ENCODE data around the gene ANKRD44.

ANKRD44 gene

DNA sequence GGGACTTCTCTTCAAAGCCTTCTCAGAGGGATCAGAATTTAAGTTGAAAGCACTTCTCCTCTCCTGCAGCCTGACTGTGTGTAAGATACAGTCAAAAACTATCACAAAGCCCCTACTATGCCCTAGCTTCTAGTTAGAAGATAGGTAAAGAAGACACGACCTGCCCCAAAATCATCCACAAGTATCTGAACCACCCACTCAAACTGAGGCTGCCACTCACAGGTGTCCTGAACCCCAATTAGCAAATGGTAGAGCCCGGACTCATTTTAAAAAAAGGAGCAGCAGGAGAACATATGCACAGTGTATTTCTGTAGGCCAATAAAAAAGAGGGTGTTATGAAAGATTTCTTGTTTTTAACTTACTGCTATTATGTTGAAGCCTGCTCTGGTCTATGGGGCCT, 74.4 kb downstream of the ANKRD44 start:
- DNase-seq = no peak

DNA sequence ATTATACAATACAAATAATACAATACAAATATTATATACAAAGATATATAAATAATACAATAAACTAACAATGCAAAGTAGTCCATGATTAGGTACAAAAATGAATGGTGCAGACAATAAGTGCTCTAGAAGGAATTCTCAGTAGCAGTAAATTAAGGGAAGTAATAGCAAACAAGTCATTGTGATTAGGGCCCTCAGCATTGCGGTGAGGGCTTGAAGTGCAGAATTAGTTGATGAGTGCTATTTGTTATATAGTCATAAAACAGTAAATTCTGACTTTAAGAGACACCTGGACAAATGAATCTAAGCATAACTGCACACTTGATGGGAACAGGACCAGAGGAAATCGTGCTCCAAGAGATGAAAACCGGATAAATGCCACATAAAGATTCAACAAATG, 74.9 kb downstream of the ANKRD44 start:
- no peak for DNase-seq

DNA sequence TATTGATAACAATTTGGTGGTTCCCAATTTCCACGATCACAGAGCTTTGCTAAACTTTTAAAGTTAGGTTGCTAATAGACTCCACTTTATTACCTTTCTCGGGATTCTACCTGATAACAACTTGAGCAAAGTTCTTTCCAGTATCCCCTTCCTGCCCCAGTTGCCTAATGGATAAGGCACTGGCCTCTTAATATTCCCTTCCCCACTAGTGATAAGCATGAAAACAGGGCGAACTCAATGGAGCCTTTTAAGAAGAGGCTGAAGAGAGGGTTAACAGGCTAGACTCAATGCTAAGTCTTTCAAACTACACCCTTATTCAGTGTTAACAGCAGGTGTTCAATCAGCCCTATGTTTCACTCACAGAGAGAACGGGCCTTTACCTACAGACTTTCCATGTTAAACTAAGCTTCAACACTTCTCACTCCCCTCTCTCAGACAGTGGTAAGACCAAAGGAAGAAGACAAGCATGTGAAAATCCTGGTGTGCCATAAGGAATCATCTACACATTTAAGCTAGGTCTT, 75.8 kb downstream of the ANKRD44 start:
- no peak for DNase-seq

DNA sequence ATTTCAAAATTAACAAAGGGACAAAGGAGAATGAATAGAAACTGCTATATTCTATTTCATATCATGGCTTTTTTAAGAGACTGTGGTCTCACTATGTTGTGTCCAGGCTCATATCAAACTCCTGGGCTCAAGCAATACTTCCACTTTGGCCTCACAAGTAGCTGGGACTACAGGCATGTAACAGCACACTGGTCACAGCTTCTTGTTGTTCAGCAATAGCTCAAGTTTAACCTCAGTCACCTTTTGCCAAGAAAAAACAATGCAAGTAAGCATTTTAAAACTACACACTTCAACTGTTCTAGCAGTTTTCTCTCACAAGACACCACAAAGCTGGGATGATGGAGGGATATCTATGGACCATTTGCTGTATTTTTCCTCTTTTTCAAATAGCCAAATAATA, 77.1 kb downstream of the ANKRD44 start:
- DNase-seq = no peak

- DNase-seq = no peak
Measured at GRCh38 chr2:197232010-197232409, 78.6 kb downstream of the ANKRD44 start.

GRCh38 chr2:197229509-197230443, 80.8 kb downstream of the ANKRD44 start:
- no peak for DNase-seq

DNA sequence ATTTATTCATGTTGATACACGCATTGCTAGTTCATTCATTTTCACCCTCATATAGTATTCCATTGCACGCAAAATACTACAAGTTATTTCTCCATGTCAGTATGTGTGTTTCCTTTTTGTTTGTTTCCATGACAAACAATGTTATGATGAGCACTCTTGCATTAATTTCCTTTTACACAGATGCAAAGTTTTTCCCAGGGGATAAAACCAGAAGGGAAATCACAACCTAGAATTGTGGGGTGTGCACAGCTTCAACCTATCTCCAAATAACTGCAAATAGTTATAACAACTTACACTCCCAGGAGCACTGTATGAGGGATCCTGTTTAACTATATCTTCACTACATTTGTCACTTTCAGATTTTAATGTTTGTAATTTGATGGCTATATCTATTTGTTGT, 87.1 kb downstream of the ANKRD44 start:
- DNase-seq = no peak

DNA sequence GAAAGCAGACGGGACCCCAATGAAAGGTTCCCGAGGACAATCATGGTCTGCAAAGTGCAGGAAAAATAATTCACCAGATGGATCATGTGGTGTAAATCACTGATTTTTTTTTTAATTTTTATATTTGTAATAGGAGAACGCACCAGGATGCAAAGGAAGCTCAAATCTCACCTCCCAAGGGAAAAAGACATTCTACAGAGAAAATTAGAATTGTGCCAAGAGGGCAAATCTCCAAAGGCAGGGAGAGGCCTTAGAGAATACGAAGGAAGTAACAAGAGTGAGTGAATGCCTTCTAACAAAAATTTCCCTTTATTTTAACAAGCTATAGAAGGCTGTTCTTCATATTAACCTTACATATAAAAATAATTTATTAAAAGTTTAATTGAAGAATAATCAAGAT, 90.9 kb downstream of the ANKRD44 start:
- DNase-seq = no peak

DNA sequence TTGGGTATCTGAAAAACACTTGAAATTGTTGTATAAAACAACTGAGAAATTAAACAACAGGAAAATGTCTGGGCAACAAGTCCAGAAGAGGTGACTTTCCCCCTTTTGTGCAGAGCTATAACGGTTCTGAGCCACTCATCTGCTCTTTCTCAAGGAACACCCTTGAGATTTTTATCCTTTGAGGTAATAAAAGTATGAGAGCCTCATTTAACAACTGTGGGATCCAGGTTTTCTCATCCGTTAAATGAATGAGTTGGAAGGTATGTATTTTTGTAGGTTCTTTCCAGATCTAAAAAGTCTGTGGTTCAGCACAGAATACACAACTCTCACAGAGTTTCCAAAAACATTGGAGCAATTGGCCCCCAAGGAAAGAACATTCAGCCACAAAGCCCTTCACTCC, 93.0 kb downstream of the ANKRD44 start:
- DNase-seq = no peak

GRCh38 chr2:197216361-197216979, 94.1 kb downstream of the ANKRD44 start:
- no peak for DNase-seq

DNA sequence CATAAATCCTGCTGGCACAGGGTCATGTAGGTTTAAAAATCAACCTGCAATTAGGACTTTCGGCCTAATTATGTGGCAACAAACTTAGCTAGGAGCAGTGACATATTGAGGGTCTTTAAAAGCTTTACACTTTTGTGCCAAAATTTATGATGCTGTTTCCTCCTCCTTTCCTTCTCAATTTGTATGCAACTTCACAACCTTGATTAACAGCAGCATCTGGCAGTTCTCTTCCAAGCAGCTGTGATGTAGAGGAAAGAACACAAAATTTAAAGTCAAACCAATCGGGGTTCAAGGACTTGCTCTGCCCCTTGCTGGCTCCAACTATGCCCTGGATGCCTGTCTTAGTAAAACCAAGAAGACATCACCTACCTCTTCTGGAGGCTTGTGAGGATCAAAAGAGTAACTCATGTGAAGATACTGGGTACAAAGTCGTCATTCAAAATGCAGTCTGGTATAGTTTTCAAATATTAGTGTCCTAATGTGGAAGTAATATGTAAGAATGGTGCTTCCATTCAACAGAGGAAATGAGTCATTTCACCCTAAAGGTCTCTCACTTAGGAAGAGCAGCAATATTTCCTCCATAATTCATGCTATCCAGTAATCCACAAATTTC, 94.7 kb downstream of the ANKRD44 start:
- no peak for DNase-seq

GRCh38 chr2:197212344-197213262, 98.0 kb downstream of the ANKRD44 start:
- peak; percentile 62 for DNase-seq

- peak; percentile 60 for DNase-seq
Measured at GRCh38 chr2:197211881-197212342, 98.7 kb downstream of the ANKRD44 start.

GRCh38 chr2:197210430-197210829, 100.2 kb downstream of the ANKRD44 start:
- DNase-seq = no peak

GRCh38 chr2:197209742-197210408, 100.7 kb downstream of the ANKRD44 start:
- DNase-seq = peak; percentile 63

DNA sequence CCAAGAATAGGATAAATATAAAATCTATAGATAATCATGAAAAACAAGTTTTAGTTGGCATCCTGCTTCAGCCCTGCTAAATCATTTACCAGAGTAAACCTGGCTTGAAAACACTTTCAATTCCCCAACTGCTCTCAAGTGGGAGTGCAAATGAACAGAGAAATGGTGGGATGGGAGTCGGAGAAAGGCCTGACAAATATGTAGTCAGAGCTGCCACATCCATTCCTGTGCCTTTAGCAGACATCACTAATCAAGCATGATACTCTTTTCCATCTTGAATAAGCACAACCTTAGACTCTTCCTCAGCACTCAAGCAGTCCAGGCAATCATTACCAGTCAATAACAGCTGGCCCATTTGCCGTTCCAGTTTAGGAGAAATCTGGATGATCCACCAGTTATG, 101.3 kb downstream of the ANKRD44 start:
- DNase-seq = no peak

DNA sequence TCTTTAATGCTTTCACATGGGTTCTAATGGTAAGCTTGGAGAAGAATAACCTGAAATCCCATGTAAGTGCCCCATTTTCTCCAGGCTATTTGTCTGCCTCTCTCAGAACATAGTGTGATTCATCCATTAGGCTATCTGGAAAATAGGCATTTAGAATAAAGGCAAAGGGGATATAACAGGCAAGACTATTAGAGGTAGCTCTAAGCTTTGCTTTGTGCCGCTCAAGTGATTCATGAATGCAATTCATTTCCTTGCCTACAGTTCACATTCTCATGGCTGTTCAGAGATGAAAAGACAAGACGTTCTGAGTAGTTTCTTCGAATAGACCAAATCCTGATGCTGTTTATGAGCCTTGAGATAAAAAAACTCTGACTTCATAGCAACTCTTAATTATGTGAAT, 101.7 kb downstream of the ANKRD44 start:
- DNase-seq = no peak

GRCh38 chr2:197208024-197208423, 102.6 kb downstream of the ANKRD44 start:
- peak; percentile 37 for DNase-seq

- DNase-seq = no peak
Measured at GRCh38 chr2:197207598-197207997, 103.0 kb downstream of the ANKRD44 start.

DNA sequence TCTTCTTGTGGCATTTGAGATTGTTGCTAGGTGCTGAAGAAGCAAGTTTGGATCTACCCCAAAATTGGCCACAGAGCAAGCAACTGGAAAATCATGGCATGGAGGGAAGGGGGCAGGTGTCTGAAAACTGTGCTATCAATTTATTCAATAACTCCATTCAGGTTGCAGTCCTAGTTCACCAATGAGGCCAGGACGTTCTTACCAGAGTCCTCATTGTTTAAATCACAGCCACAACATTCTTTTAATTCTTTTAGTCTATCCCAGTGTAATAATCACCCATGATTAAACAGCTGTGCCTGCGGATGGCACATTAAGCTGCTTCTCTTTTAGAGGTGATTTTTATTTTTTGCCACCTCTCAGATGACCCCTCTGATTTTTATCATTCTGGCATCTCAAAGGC, 103.5 kb downstream of the ANKRD44 start:
- no peak for DNase-seq

- DNase-seq = peak; percentile 84
Measured at GRCh38 chr2:197205585-197206215, 104.9 kb downstream of the ANKRD44 start.

All from CD4-positive, alpha-beta T cell treated with Interleukin-12 subunit alpha and Interleukin-12 subunit beta, for 1 hour (primary cell).